Neural cell (in vitro differentiated cells): Measurements from ENCODE around the gene ACP7. TPM values are rescaled to one million over a fixed set of nuclear protein-coding genes. Genes with fewer than 3 reads are reported as not detected.

Source experiments
- H2AFZ ChIP-seq: fragments of 200-600, 300-800 bp; sonication (generic), shearing (Covaris generic); 2 replicates; pipeline ENCODE4 v1.6.0; 2014; ENCODE audit warnings: low read depth, mild to moderate bottlenecking, antibody characterized with exemption, low read length, moderate library complexity
- H3F3A ChIP-seq: fragments of 200-600 bp; shearing (Covaris generic); 2 replicates; pipeline ENCODE4 v1.6.1; 2016; ENCODE audit warnings: mild to moderate bottlenecking, moderate library complexity, mixed read lengths, antibody characterized with exemption, low read length; ENCODE audit not compliant: insufficient read depth, poor library complexity, severe bottlenecking
- H3K27ac ChIP-seq: fragments of 200-600, 300-800 bp; sonication (generic), shearing (Covaris generic); 2 replicates; pipeline ENCODE4 v1.5.1; 2014; ENCODE audit warnings: mild to moderate bottlenecking, low read length, moderate library complexity
- H3K27me3 ChIP-seq: fragments of 300-800, 200-600 bp; sonication (generic), shearing (Covaris generic); 2 replicates; pipeline ENCODE4 v1.6.0; 2014; ENCODE audit warnings: mild to moderate bottlenecking, low read depth, low read length, moderate library complexity; ENCODE audit not compliant: insufficient read depth
- H3K36me3 ChIP-seq: fragments of 300-800, 200-600 bp; sonication (generic), shearing (Covaris generic); 2 replicates; pipeline ENCODE4 v1.5.1; 2014; ENCODE audit warnings: mild to moderate bottlenecking, antibody characterized with exemption, low read length, moderate library complexity; ENCODE audit not compliant: insufficient read depth
- H3K4me2 ChIP-seq: fragments of 300-800, 200-600 bp; sonication (generic), shearing (Covaris generic); 2 replicates; pipeline ENCODE4 v1.6.0; 2014; ENCODE audit warnings: mild to moderate bottlenecking, low read length
- H3K4me3 ChIP-seq: fragments of 300-800, 200-600 bp; sonication (generic), shearing (Covaris generic); 2 replicates; pipeline ENCODE4 v1.5.1; 2014; ENCODE audit warnings: mild to moderate bottlenecking, low read length, moderate library complexity
- H3K79me2 ChIP-seq: fragments of 200-600 bp; shearing (Covaris generic); replicated peaks from 2 replicates; pipeline ENCODE4 v1.6.0; 2014; ENCODE audit warnings: mild to moderate bottlenecking, low read length, moderate library complexity; ENCODE audit not compliant: insufficient read depth
- H3K9ac ChIP-seq: fragments of 300-800, 200-600 bp; sonication (generic), shearing (Covaris generic); 2 replicates; pipeline ENCODE4 v1.6.1; 2016; ENCODE audit warnings: mild to moderate bottlenecking, low read length, mixed read lengths
- H3K9me2 ChIP-seq: fragments of 200-600 bp; shearing (Covaris generic); 2 replicates; pipeline ENCODE4 v1.6.1; 2016; ENCODE audit warnings: mild to moderate bottlenecking, low read length, mixed read lengths; ENCODE audit not compliant: insufficient read depth
- H3K9me3 ChIP-seq: fragments of 200-600, 300-800 bp; sonication (generic), shearing (Covaris generic); 2 replicates; pipeline ENCODE4 v1.6.1; 2016; ENCODE audit warnings: mild to moderate bottlenecking, mixed run types, low read length, moderate library complexity, mixed read lengths
- H4K20me1 ChIP-seq: fragments of 200-600 bp; shearing (Covaris generic); 2 replicates; pipeline ENCODE4 v1.6.1; 2016; ENCODE audit warnings: mild to moderate bottlenecking, mixed run types; ENCODE audit not compliant: insufficient read depth
- CTCF ChIP-seq: fragments of 450-650 bp; IDR thresholded peaks from 2 replicates; pipeline ENCODE4 v1.5.1; 2014; ENCODE audit warnings: antibody characterized with exemption, mild to moderate bottlenecking, moderate library complexity; ENCODE audit not compliant: poor library complexity, severe bottlenecking
- EP300 ChIP-seq: fragments of 450-650 bp; conservative IDR thresholded peaks from 2 replicates; pipeline ENCODE4 v1.6.1; 2014; ENCODE audit warnings: antibody characterized with exemption, mild to moderate bottlenecking, moderate library complexity; ENCODE audit not compliant: poor library complexity, severe bottlenecking
- EZH2 ChIP-seq: fragments of 200-600, 300-800 bp; shearing (Covaris generic), sonication (generic); IDR thresholded peaks from 2 replicates; pipeline ENCODE4 v1.6.1; 2014; ENCODE audit warnings: antibody characterized with exemption, low read length, borderline replicate concordance, mild to moderate bottlenecking; ENCODE audit not compliant: insufficient read depth, poor library complexity, severe bottlenecking
- MXI1 ChIP-seq: fragments of 450-650 bp; conservative IDR thresholded peaks from 2 replicates; pipeline ENCODE4 v1.6.1; 2014; ENCODE audit warnings: antibody characterized with exemption, mild to moderate bottlenecking; ENCODE audit not compliant: poor library complexity, severe bottlenecking
- POLR2AphosphoS5 ChIP-seq: IDR thresholded peaks from 2 replicates; pipeline ENCODE4 v1.6.1; 2012
- RAD21 ChIP-seq: fragments of 450-650 bp; conservative IDR thresholded peaks from 2 replicates; pipeline ENCODE4 v1.6.1; 2014; ENCODE audit warnings: antibody characterized with exemption, mild to moderate bottlenecking, moderate library complexity
- REST ChIP-seq: IDR thresholded peaks from 2 replicates; pipeline ENCODE4 v1.6.1; 2012; ENCODE audit warnings: borderline replicate concordance
- SMC3 ChIP-seq: fragments of 450-650 bp; conservative IDR thresholded peaks from 2 replicates; pipeline ENCODE4 v1.6.1; 2014; ENCODE audit warnings: antibody characterized with exemption, mild to moderate bottlenecking, moderate library complexity; ENCODE audit not compliant: poor library complexity
- TAF1 ChIP-seq: IDR thresholded peaks from 2 replicates; pipeline ENCODE4 v1.6.1; 2012; ENCODE audit warnings: low read depth
- polyA plus RNA-seq: library from polyadenylated mRNA; depleted of rRNA; stranded (reverse); fragments of >200 nt; gene quantifications from 2 replicates; pipeline ENCODE4 v1.2.3, GENCODE V29; 2014

The ACP7 gene
- polyA plus RNA-seq, 1 donor from 2014 or later = not detected

- Histone ChIP-seq H3K27me3 (no peaks in the 10 kb centered on the region), H3K9me3 (no peaks in the 10 kb centered on the region), H2AFZ (no peak overlapping the region), H3K79me2 (peaks cover 19% of the 10 kb centered on the region), H3F3A (no peaks in the 10 kb centered on the region), H3K36me3 (no peaks in the 10 kb centered on the region), H3K27ac (no peak overlapping the region), H3K9me2 (no peaks in the 10 kb centered on the region), H4K20me1 (no peaks in the 10 kb centered on the region), H3K4me3 (no peak overlapping the region), H3K9ac (no peak overlapping the region), H3K4me2 (no peak overlapping the region)
- TF ChIP-seq EP300 (no peak), CTCF (no peak), MXI1 (no peak), POLR2AphosphoS5 (no peak), RAD21 (no peak), SMC3 (no peak), TAF1 (no peak), REST (no peak), EZH2 (no peak)
Measured at GRCh38 chr19:39136225-39136940, 52.2 kb downstream of the ACP7 start.

- no peaks in the 10 kb centered on the region for H3K27me3 ChIP-seq
- H2AFZ ChIP-seq = no peak overlapping the region
- no peaks in the 10 kb centered on the region for H3F3A ChIP-seq
- H3K9me2 ChIP-seq = no peaks in the 10 kb centered on the region
- H3K9ac ChIP-seq = no peak overlapping the region
- H3K9me3 ChIP-seq = no peaks in the 10 kb centered on the region
- no peak overlapping the region for H3K4me3 ChIP-seq
- no peak for TF ChIP-seq EZH2
- TF ChIP-seq RAD21 = no peak
- TF ChIP-seq MXI1 = no peak
- TF ChIP-seq CTCF = no peak
- TF ChIP-seq SMC3 = no peak
- no peak for TF ChIP-seq REST
- TF ChIP-seq TAF1 = no peak
- TF ChIP-seq POLR2AphosphoS5 = no peak
- no peak for TF ChIP-seq EP300
- no peaks in the 10 kb centered on the region for H4K20me1 ChIP-seq
- H3K79me2 ChIP-seq = peaks cover 19% of the 10 kb centered on the region
- no peak overlapping the region for H3K27ac ChIP-seq
- H3K36me3 ChIP-seq = no peaks in the 10 kb centered on the region
- no peak overlapping the region for H3K4me2 ChIP-seq
Measured at GRCh38 chr19:39137131-39137530, 53.0 kb downstream of the ACP7 start.
